Germinal center (tissue), 1 donor: ENCODE data around the gene DGUOK.
"Not testable (repeated sequence)": the region's sequence is repeated elsewhere in the genome, so short reads cannot be mapped to it uniquely, and the experiment has no call there.

Experiments used
- DNase-seq: peaks from one replicate; pipeline ENCODE4 v3.0.0; 2012; ENCODE audit warnings: mixed read lengths, low spot score

Gene DGUOK

GRCh38 chr2:73926493-73927327 lies at the start of gene DGUOK:
DGUOK (plus strand) TSS chr2:73926880; CDS start chr2:73926911, 31 bp downstream.
- peak; percentile 93 for DNase-seq

DNA sequence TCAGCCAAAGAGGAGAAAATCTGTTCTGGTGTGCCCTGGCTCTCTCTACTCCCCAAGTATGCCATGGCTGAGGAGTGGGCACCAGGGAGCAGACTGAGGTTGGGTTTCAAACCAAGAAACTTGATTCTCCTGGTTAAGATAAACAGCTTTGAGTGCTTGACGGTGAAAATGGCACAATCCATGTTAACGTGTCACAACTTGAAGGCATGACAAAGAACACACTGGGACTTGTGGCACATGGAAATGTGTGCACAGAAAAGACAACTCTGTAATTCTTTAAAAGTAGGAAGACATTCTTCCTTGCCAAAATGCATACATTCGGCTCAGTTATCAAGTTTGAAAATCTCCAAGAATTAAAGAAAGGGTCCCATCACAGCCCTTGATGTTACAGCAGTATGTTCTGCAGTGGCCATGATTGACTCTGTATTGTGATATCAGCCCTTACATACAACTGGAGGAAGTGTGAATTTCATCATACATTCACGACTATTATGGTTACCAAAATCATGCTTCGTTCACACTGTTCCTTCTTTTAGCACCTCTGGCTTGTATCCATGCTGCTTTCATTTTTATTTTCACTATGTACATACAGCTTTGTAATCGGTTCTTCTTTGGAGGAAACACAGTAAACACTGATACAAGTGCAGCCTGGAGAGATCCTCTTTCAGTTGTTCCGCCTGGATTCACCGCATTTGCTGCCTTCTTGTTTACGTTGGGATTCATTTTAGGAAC lies 49.4 kb upstream of the DGUOK start:
- no peak for DNase-seq

DNA sequence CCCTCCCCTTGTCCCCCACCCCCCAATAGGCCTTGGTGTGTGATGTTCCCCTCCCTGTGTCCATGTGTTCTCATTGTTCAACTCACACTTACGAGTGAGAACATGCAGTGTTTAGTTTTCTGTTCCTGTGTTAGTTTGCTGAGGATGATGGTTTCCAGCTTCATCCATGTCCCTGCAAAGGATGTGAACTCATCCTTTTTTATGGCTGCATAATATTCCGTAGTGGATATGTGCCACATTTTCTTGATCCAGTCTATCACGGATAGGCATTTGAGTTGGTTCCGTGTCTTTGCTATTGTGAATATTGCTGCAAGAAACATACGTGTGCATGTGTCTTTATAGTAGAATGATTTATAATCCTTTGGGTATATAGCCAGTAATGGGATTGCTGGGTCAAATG lies 48.7 kb upstream of the DGUOK start:
- not testable (repeated sequence) for DNase-seq

GRCh38 chr2:73885406-73885805 lies 41.3 kb upstream of the DGUOK start:
- DNase-seq = no peak

DNA sequence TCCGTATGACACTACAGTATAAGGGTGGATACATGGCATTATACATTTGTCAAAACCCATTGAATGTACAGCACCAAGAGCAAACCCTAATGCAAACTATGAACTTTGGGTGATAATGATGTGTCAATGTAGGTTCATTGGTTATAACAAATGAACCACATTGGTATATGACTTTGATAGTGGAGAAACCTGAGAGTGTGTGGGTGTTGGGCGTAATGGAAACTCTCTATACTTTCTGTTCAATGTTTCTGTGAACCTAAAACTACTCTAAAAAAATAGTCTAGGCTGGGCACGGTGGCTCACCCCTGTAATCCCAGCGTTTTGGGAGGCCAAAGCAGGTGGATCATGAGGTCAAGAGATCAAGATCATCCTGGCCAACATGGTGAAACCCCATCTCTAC lies 40.3 kb upstream of the DGUOK start:
- no peak for DNase-seq

DNA sequence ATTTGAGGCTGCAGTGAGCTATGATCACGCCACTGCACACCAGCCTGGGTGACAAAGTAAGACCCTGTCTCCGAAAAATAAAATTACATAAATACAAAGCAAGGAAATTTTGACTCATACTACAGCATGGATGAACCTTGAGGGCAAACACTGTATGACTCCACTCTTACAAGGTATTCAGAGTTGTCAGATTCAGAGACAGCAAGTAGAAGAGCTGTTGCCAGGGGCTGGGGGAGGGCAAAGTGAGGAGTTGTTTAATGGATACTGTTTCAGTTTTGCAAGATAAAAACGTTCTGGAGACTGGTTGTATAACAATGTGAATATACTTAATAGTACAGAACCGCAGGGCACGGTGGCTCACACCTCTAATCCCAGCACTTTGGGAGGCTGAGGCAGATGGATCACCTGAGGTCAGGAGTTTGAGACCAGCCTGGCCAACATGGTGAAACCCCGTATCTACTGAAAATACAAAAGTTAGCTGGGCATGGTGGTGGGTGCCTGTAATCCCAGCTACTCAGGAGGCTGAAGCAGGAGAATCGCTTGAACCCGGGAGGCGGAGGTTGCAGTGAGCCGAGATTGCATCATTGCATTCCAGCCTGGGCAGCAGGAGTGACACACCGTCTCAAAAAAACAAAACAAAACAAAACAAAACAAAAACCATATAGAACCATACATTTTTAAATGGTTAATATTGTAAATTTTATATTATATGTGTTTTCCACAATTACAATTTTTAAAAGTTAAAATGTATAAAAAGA lies 38.9 kb upstream of the DGUOK start:
- DNase-seq = not testable (repeated sequence)

DNA sequence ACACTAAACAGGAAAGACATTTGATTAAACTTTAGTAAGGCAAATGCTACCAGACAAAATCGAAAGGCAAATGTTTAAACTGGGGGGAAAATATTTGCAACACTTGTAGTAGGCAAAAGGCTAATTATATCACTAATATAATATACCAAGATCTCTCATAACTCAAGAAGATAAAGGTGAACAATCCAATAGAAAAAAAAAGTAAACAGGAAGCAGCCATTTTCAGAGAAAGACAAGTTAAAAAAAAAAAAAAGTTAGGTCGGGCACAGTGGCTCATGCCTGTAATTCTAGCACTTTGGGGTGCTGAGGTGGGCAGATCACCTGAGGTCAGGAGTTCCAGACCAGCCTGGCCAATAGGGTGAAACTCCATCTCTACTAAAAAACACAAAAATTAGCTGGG lies 38.3 kb upstream of the DGUOK start:
- no peak for DNase-seq

- no peak for DNase-seq
These were observed 37.5 kb upstream of the DGUOK start for GRCh38 chr2:73889206-73889605.

DNA sequence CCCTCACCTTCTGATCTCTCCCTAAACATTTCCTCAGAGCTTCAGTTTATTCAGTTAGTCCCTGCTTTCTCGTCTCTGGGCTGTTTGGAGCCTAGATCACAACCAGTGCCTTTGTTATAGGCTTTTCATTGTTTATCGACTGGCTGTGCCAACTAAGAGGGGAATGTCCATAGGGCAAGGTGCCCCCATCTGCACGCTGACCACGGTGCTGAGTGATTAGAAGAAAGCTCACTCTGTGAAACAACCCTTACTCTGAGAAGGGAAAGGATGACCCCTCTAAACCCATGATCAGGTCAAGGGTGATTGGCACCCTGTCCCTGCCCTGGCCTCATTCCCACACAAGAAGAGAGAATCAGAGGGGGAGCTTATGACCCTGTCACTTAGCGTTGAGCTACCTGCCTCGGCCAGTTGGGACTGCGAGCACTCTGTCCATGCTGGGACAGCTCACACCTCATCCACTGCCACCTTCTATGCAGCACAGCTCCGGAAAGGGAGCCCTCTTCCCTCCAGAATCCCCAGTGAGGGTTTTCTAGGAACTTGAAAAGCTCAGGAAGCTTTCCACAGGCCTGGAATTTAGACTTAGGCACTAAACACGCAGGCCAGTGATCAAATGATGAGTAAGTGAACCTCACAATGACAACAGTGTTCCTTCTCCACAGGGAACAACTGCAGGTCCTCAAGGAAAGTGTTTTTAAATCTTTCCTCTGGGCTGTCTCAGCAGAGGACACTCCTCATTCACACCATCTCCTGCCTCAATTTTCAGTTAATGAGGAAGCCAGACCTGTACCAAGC lies 36.2 kb upstream of the DGUOK start:
- no peak for DNase-seq

DNA sequence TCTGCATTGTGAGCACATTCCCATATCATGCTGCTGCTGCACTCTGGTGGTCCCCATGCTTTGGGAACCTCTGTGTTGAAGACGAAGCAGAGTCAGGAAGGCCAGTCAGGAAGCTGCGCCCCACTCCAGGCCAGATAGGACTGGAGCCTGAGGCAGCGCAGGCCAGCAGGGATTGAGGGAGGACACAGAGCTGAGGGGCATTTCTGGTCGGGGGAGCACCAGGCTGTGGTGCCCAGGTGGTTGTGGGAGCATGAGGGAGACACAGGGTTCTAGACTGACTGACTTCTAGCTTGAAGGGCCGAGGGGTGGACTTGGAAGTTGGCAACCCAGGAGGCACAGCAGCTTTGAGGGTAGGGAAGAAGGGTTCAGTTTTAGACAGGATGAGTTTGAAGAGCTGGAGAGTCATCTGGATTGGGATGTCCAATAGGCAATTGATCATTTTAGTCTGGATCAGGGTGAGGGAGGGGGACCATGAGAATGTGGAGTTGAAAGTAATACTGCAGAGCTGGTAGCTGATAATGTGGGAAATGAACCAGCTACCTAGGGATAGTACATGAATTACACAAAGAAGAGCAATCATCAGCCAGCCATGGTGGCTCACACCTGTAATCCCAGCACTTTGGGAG lies 35.3 kb upstream of the DGUOK start:
- no peak for DNase-seq

- DNase-seq = no peak
These were observed 33.9 kb upstream of the DGUOK start, which contains the start of gene ACTG2 for GRCh38 chr2:73892631-73893329. ACTG2 (plus strand) TSS chr2:73893008; CDS start chr2:73901312, 8,304 bp downstream.

DNA sequence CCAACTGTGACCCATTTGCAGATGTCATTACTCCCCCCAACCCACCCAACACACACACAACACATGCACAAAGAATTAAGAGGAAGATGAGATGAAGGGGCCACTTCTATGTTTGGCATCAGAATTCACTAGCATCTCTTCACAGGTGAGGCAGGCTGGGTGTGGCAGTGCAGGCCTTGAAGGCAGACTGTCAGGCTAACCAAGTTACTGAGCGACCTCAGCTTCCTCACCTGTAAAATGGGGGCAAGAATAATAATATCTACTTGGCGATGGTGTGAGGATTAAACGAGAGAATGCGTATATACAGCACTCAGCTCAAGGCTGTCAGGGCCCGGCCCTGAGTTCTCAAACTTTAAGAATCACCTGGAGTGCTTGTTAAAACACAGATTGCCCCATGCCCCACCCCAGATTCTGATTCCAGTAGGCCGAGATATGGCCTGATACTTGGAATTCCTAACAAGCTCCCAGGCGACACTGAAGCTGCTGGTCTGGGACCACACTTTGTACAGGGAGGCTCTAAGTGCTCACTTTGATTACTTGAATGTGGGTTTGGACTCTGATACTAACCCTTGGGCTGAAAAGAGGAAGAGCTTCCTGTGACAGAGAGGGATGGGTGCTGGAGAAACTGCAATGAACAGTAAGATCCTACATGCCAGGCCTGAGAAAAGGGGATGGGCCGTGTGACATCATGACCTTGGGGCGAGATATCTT lies 32.8 kb upstream of the DGUOK start:
- no peak for DNase-seq

DNA sequence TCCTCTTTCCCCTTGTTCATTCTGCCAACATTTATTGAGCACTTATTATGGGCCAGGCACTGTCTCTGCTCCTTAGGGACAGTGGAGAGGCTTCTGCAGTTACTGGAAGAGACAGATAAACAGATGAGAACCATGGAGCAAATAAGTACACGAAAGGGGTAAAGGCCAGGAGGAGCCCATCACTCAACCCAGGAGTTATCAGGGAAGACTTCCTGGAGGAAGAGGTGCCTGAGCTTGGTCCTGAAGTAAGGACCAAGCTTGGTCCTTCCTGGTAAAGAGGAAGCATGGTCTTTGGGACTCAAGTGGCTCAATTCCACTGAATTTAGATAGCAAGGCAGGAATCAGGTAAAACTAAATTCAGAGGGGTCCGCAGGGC lies 32.2 kb upstream of the DGUOK start:
- no peak for DNase-seq

DNA sequence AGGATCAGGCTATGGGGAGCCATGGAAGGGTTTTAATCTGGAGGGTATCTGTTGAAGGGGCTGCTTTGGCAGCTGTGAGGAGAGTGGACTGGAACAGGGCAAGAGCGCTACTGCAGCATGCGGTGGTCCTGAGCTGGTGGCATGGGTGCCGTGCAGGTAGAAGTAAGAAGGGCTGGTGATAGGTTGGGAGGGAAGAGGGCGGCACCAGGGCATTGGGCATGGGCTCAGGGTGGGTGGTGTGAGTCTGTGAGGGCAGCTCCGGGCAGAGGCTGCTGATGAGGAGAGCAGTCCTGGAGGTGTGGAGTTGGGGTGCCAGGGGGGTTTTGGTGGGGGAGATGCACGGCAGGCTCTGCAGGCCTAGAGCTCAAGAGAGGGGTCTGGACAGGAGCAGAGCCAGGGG lies 31.8 kb upstream of the DGUOK start:
- DNase-seq = no peak

GRCh38 chr2:73895473-73895872 lies 31.2 kb upstream of the DGUOK start:
- no peak for DNase-seq

DNA sequence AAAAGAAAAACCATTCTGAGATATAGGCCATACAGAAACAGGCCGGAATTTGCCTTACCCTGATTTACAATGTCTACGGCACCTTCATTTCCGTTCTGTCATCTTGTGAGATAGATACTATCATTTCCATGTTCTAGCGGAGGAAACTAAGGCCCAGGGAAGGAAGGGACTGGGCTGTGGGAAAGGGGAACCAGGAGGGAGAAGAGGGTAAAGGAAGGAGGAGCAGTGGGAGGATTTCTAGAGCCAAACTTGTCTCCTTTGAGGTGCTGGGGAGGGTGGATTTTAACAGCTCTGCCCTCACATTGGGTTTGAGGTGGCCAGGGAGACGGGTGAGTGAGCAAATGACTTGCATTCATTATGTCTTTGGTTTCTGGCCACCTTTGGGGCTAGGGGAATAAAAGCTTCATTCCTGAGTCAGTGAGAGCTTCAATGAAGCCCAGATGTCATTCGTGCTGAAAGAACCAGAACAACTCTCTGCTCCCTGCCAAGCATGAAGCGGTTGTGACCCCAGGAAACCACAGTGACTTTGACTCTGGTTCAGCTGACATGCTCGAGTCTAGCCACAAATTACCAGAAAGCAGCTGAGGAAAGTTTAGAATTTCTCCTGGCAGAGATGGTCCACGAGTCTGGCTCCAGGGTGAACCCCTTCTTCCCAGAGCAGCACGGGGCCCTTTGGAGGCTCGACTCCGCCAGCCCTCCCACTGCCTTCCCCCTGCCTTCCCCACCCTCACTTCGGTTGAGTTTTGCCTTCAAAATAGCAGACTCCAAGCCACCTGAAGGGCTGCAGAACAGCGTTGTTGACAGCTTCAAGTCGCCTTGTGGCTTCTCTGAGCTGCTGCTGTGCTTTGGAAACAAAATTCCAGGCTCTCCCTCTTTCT lies 30.1 kb upstream of the DGUOK start:
- no peak for DNase-seq

- no peak for DNase-seq
These were observed 29.5 kb upstream of the DGUOK start for GRCh38 chr2:73897240-73897583.

GRCh38 chr2:73897934-73898333 lies 28.7 kb upstream of the DGUOK start:
- DNase-seq = no peak

DNA sequence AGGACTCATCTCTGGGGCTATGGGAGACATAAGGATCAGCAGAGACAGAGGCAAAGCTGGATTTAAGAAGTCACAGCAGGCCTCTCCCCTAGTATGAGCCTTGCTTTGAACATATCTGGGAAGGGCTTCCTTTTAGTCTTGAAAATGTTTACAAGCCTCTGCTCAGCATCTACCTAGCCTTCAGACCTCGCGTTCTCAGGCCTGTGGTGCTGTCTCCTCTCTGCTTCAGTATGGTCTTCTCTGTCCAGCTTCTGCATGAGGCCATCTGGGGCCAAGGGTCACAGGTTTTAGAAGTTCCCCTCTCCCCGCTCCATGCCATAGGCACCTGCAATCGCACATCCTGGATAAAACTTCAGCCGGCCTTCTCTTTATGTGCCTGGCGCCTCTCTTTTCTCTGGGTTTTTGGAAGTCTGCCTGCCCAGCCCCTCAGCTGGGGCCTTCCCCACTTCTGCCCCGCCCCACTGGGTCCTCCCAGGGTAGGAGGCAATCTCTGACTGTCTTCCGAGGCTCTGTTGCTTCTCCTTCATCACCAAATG lies 26.8 kb upstream of the DGUOK start:
- no peak for DNase-seq
